Loucy (cell line): ENCODE measurements around the gene MAMLD1.

Experiments used
- H2AFZ ChIP-seq: fragments of 200-600 bp; sonication (generic); 2 replicates; pipeline ENCODE4 v1.6.0; 2016; ENCODE audit warnings: antibody characterized with exemption, mild to moderate bottlenecking, low read length, moderate library complexity
- H3F3A ChIP-seq: fragments of 200-600 bp; 2 replicates; pipeline ENCODE4 v1.6.0; 2016; ENCODE audit warnings: antibody characterized with exemption, low read depth, mild to moderate bottlenecking
- H3K27me3 ChIP-seq: fragments of 200-600 bp; sonication (generic); 2 replicates; pipeline ENCODE4 v1.6.1; 2014; ENCODE audit warnings: low read length, mild to moderate bottlenecking; ENCODE audit not compliant: insufficient read depth, poor library complexity, severe bottlenecking
- H3K36me3 ChIP-seq: fragments of 200-600 bp; sonication (generic); 2 replicates; pipeline ENCODE4 v1.6.1; 2016; ENCODE audit warnings: low read length; ENCODE audit not compliant: insufficient read depth
- H3K4me1 ChIP-seq: fragments of 200-600 bp; sonication (generic); 2 replicates; pipeline ENCODE4 v1.5.1; 2014; ENCODE audit warnings: low read length, mild to moderate bottlenecking; ENCODE audit not compliant: insufficient read depth, poor library complexity, severe bottlenecking
- H3K4me2 ChIP-seq: fragments of 200-600 bp; sonication (generic); 2 replicates; pipeline ENCODE4 v1.6.0; 2014; ENCODE audit warnings: antibody characterized with exemption, low read length, low read depth, mild to moderate bottlenecking; ENCODE audit not compliant: poor library complexity, severe bottlenecking
- H3K4me3 ChIP-seq: fragments of 200-600 bp; sonication (generic); 2 replicates; pipeline ENCODE4 v1.5.1; 2014; ENCODE audit warnings: low read length, mild to moderate bottlenecking, mixed read lengths; ENCODE audit not compliant: poor library complexity, severe bottlenecking
- H3K79me2 ChIP-seq: fragments of 200-600 bp; sonication (generic); 2 replicates; pipeline ENCODE4 v1.6.1; 2014; ENCODE audit warnings: low read length; ENCODE audit not compliant: insufficient read depth
- H3K9ac ChIP-seq: fragments of 200-600 bp; sonication (generic); 2 replicates; pipeline ENCODE4 v1.6.0; 2014; ENCODE audit warnings: mild to moderate bottlenecking, low read depth, low read length, moderate library complexity; ENCODE audit not compliant: poor library complexity, severe bottlenecking
- H3K9me2 ChIP-seq: fragments of 200-600 bp; sonication (generic); replicated peaks from 2 replicates; pipeline ENCODE4 v1.6.1; 2016; ENCODE audit warnings: low read depth, low read length, mixed read lengths
- H3K9me3 ChIP-seq: fragments of 200-600 bp; sonication (generic); 2 replicates; pipeline ENCODE4 v1.6.1; 2014; ENCODE audit warnings: mild to moderate bottlenecking, antibody characterized with exemption, low read length, low read depth; ENCODE audit not compliant: insufficient read depth
- H4K20me1 ChIP-seq: fragments of 200-600 bp; sonication (generic); 2 replicates; pipeline ENCODE4 v1.6.0; 2014; ENCODE audit warnings: antibody characterized with exemption, low read length, mild to moderate bottlenecking; ENCODE audit not compliant: insufficient read depth, poor library complexity, severe bottlenecking
- CTCF ChIP-seq: fragments of 200-600 bp; sonication (generic); conservative IDR thresholded peaks from 2 replicates; pipeline ENCODE4 v1.5.1; 2014; ENCODE audit warnings: mild to moderate bottlenecking, antibody characterized with exemption, low read length
- EZH2phosphoT487 ChIP-seq: fragments of 200-600 bp; IDR thresholded peaks from 2 replicates; pipeline ENCODE4 v1.6.1; 2018; ENCODE audit warnings: antibody characterized with exemption, mild to moderate bottlenecking, moderate library complexity, borderline replicate concordance

MAMLD1 gene

GRCh38 chrX:150504397-150505182, 141.5 kb downstream of the MAMLD1 start:
- H3K4me2 ChIP-seq: no peak overlapping the region
- H3K36me3 ChIP-seq: no peaks in the 10 kb centered on the region
- no peaks in the 10 kb centered on the region for H3F3A ChIP-seq
- H4K20me1 ChIP-seq: no peaks in the 10 kb centered on the region
- TF ChIP-seq EZH2phosphoT487 (no peak), CTCF (no peak)
- no peaks in the 10 kb centered on the region for H3K9me3 ChIP-seq
- H2AFZ ChIP-seq: no peak overlapping the region
- no peak overlapping the region for H3K9ac ChIP-seq
- H3K4me1 ChIP-seq: peaks cover 9% of the 10 kb centered on the region
- H3K27me3 ChIP-seq: no peaks in the 10 kb centered on the region
- no peaks in the 10 kb centered on the region for H3K9me2 ChIP-seq
- H3K79me2 ChIP-seq: no peaks in the 10 kb centered on the region
- H3K4me3 ChIP-seq: no peak overlapping the region

- Histone ChIP-seq H3K27me3 (no peaks in the 10 kb centered on the region), H2AFZ (no peak overlapping the region), H4K20me1 (no peaks in the 10 kb centered on the region), H3K9me3 (no peaks in the 10 kb centered on the region), H3K79me2 (no peaks in the 10 kb centered on the region), H3K4me2 (no peak overlapping the region), H3F3A (no peaks in the 10 kb centered on the region), H3K4me3 (no peak overlapping the region), H3K36me3 (no peaks in the 10 kb centered on the region), H3K9ac (no peak overlapping the region), H3K4me1 (peaks cover 9% of the 10 kb centered on the region), H3K9me2 (no peaks in the 10 kb centered on the region)
- TF ChIP-seq EZH2phosphoT487 (no peak), CTCF (no peak)
These were observed 142.9 kb downstream of the MAMLD1 start for GRCh38 chrX:150506020-150506419.

- no peaks in the 10 kb centered on the region for H3F3A ChIP-seq
- H3K4me3 ChIP-seq: no peak overlapping the region
- no peaks in the 10 kb centered on the region for H3K9me2 ChIP-seq
- H3K9me3 ChIP-seq: no peaks in the 10 kb centered on the region
- no peaks in the 10 kb centered on the region for H4K20me1 ChIP-seq
- H3K79me2 ChIP-seq: no peaks in the 10 kb centered on the region
- no peaks in the 10 kb centered on the region for H3K36me3 ChIP-seq
- H3K27me3 ChIP-seq: no peaks in the 10 kb centered on the region
- TF ChIP-seq EZH2phosphoT487 (no peak), CTCF (no peak)
- no peak overlapping the region for H3K4me2 ChIP-seq
- H2AFZ ChIP-seq: no peak overlapping the region
- H3K9ac ChIP-seq: no peak overlapping the region
- H3K4me1 ChIP-seq: peaks cover 9% of the 10 kb centered on the region
These were observed 143.4 kb downstream of the MAMLD1 start for GRCh38 chrX:150506486-150506885.
